ENCODE results near the gene FBLN5. TPM values are rescaled to one million over a fixed set of nuclear protein-coding genes. Genes with fewer than 3 reads are reported as not detected.

Gene FBLN5
- polyA plus RNA-seq, 3 donors, result 0.16 TPM; not detected in 2

DNA sequence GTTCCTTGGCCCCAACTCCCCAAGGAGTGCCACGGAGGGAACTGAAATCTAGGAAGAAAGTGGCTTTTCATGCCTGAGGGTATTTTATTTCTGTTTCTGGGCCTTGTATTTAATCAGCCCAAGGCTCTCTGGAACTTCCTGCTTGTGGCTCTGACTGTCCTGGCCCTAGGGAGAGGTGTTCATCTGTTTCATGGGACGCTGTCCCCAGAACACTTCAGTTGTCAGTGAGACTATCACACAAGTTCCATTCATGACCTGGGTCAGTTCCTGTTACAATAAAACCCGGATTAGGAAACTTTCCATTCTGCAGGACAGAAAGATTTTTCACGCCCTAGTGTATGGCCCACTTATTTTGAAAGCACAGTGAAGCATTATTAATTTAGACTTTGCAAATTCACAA is 61.7 kb downstream of the FBLN5 start:
- 100% methylated on average over 1 of the region's 4 CpGs for WGBS (ENCODE audit: insufficient coverage)
- Histone ChIP-seq H3K9ac (ENCODE audit: insufficient read depth, low read length, poor library complexity, severe bottlenecking) (no peak overlapping the region), H4K20me1 (ENCODE audit: insufficient read depth, low read length) (no peaks in the 10 kb centered on the region), H3K4me3 (replicated peaks in 1 of 3; ENCODE audit: low read depth in 2 of 3, low read length in 3 of 3) (no peak overlapping the region), H3K79me2 (ENCODE audit: insufficient read depth, low read length) (no peaks in the 10 kb centered on the region), H2AFZ (ENCODE audit: insufficient read depth, low read depth, low read length, poor library complexity, severe bottlenecking) (no peak overlapping the region), H3K36me3 (replicated peaks in 1 of 2; ENCODE audit: control insufficient read depth in 1 of 2, insufficient read depth in 2 of 2, low read length in 2 of 2) (no peaks in the 10 kb centered on the region), H3K27me3 (ENCODE audit: control insufficient read depth in 2 of 2, insufficient read depth in 2 of 2, low read length in 2 of 2) (no peaks in the 10 kb centered on the region), H3K9me3 (replicated peaks in 1 of 2; ENCODE audit: control insufficient read depth in 1 of 2, insufficient read depth in 1 of 2, low read length in 2 of 2) (no peaks in the 10 kb centered on the region), H3K27ac (ENCODE audit: low read depth in 1 of 2, low read length in 2 of 2) (no peak overlapping the region), H3K4me2 (replicated peaks; ENCODE audit: extremely low read depth, low read length, poor library complexity, severe bottlenecking) (no peak overlapping the region), H3K4me1 (ENCODE audit: control insufficient read depth in 1 of 2, insufficient read depth in 2 of 2, low read length in 2 of 2) (no peaks in the 10 kb centered on the region)
- H3K9me3 Mint-ChIP-seq, result peaks cover 0 to 1% (median 0%) of the 10 kb centered on the region in 7 donors
- no peaks in the 10 kb centered on the region for H3K36me3 Mint-ChIP-seq
- no peak overlapping the region for H3K27ac Mint-ChIP-seq
- H3K4me1 Mint-ChIP-seq, result no peaks in the 10 kb centered on the region
- intact Hi-C loops (cut with micrococcal nuclease), result no loop called here
- H3K27me3 Mint-ChIP-seq (ENCODE audit: low read depth in 3 of 3), result peaks cover 0 to 3% (median 0%) of the 10 kb centered on the region in 3 donors
- TF ChIP-seq, protein P1, sequence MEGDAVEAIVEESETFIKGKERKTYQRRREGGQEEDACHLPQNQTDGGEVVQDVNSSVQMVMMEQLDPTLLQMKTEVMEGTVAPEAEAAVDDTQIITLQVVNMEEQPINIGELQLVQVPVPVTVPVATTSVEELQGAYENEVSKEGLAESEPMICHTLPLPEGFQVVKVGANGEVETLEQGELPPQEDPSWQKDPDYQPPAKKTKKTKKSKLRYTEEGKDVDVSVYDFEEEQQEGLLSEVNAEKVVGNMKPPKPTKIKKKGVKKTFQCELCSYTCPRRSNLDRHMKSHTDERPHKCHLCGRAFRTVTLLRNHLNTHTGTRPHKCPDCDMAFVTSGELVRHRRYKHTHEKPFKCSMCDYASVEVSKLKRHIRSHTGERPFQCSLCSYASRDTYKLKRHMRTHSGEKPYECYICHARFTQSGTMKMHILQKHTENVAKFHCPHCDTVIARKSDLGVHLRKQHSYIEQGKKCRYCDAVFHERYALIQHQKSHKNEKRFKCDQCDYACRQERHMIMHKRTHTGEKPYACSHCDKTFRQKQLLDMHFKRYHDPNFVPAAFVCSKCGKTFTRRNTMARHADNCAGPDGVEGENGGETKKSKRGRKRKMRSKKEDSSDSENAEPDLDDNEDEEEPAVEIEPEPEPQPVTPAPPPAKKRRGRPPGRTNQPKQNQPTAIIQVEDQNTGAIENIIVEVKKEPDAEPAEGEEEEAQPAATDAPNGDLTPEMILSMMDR (IDR thresholded peaks at IDR 0.05), result no peak
- no peak for DNase-seq
- no peak overlapping the region for H3K4me3 Mint-ChIP-seq

DNA sequence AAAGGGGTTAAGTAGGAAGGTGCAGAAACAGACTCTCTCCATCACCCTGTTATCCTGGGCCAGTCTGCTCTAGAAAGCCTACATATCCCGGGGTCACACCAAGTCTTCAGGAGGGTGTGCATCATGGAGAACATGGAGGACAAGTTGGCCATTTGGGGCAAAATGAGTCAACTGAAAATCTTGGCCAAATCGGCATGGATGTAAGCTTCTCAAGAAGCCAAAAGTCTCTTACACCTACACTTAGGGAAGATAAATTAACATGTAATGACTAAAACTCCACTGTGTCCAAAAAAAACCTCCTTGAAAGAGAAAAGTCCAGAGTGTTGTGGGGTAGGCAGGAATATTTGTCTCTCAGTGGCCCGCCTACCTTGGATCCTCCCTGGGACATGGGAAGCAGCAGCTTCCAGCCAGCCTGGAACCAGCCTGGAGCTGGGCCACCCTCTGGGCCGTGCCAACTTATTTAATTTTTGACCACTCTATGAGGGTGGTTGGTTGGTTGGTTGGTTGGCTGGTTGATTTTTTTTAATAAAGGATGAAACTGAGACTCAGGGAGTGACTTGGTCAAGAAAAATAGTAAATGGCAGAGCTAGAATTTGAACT is 62.3 kb downstream of the FBLN5 start:
- intact Hi-C loops (cut with micrococcal nuclease), result no loop called here
- no peak overlapping the region for H3K4me2 ChIP-seq (replicated peaks; ENCODE audit: extremely low read depth, low read length, poor library complexity, severe bottlenecking)
- Mint-ChIP-seq H3K27me3 (ENCODE audit: low read depth in 3 of 3) (peaks cover 0 to 3% (median 0%) of the 10 kb centered on the region in 3 donors), H3K36me3 (no peaks in the 10 kb centered on the region), H3K27ac (no peak overlapping the region), H3K4me3 (no peak overlapping the region), H3K4me1 (no peaks in the 10 kb centered on the region), H3K9me3 (peaks cover 0 to 1% (median 0%) of the 10 kb centered on the region in 7 donors)
- H3K4me3 ChIP-seq (replicated peaks in 1 of 3; ENCODE audit: low read depth in 2 of 3, low read length in 3 of 3), result no peak overlapping the region
- H2AFZ ChIP-seq (ENCODE audit: insufficient read depth, low read depth, low read length, poor library complexity, severe bottlenecking), result no peak overlapping the region
- no peaks in the 10 kb centered on the region for H4K20me1 ChIP-seq (ENCODE audit: insufficient read depth, low read length)
- no peak overlapping the region for H3K9ac ChIP-seq (ENCODE audit: insufficient read depth, low read length, poor library complexity, severe bottlenecking)
- H3K27me3 ChIP-seq (ENCODE audit: control insufficient read depth in 2 of 2, insufficient read depth in 2 of 2, low read length in 2 of 2), result no peaks in the 10 kb centered on the region
- H3K36me3 ChIP-seq (replicated peaks in 1 of 2; ENCODE audit: control insufficient read depth in 1 of 2, insufficient read depth in 2 of 2, low read length in 2 of 2), result no peaks in the 10 kb centered on the region
- TF ChIP-seq, protein P1 (IDR thresholded peaks at IDR 0.05), result no peak
- no peak overlapping the region for H3K27ac ChIP-seq (ENCODE audit: low read depth in 1 of 2, low read length in 2 of 2)
- WGBS (ENCODE audit: insufficient coverage), result no CpG with 5 or more reads among the region's 4 CpGs
- no peaks in the 10 kb centered on the region for H3K4me1 ChIP-seq (ENCODE audit: control insufficient read depth in 1 of 2, insufficient read depth in 2 of 2, low read length in 2 of 2)
- no peaks in the 10 kb centered on the region for H3K9me3 ChIP-seq (replicated peaks in 1 of 2; ENCODE audit: control insufficient read depth in 1 of 2, insufficient read depth in 1 of 2, low read length in 2 of 2)
- DNase-seq, result no peak
- H3K79me2 ChIP-seq (ENCODE audit: insufficient read depth, low read length), result no peaks in the 10 kb centered on the region

Data from CD14-positive monocyte (primary cell).